Tibial artery (tissue), 4 donors: Measurements from ENCODE around the gene DSN1.

Experiments
- DNase-seq, 2 donors: peaks; one replicate each; pipeline ENCODE4 v3.0.0-alpha.2; 2019
- H3K27ac ChIP-seq, 2 donors: fragments of 200-600 bp; sonication (generic) in 1 of 2; 1 replicate in 1 of 2; 2 replicates in 1 of 2; pipeline ENCODE4 v1.5.1; 2018 to 2019; ENCODE audit warnings: mild to moderate bottlenecking in 1 of 2
- H3K27me3 ChIP-seq, 2 donors: fragments of 200-600 bp; sonication (generic) in 1 of 2; one replicate each; pipeline versions ENCODE4 v1.5.1 to v1.6.0; 2016 to 2019
- H3K36me3 ChIP-seq, 3 donors: fragments of 200-600 bp; sonication (generic) in 2 of 3; one replicate each; pipeline ENCODE4 v1.5.1; 2016 to 2019; ENCODE audit warnings: mild to moderate bottlenecking in 2 of 3
- H3K4me1 ChIP-seq, 4 donors: fragments of 200-600 bp; sonication (generic) in 2 of 4; 1 replicate in 3 of 4; 2 replicates in 1 of 4; pipeline ENCODE4 v1.5.1; 2016 to 2019
- H3K4me3 ChIP-seq, 2 donors: fragments of 200-600 bp; sonication (generic) in 1 of 2; 1 replicate in 1 of 2; 2 replicates in 1 of 2; pipeline ENCODE4 v1.5.1; 2018 to 2019; ENCODE audit warnings: mild to moderate bottlenecking in 2 of 2
- H3K9me3 ChIP-seq, 3 donors: fragments of 200-600 bp; sonication (generic) in 1 of 3; one replicate each; pipeline ENCODE4 v1.5.1; 2016 to 2019
- CTCF ChIP-seq, 2 experiments: fragments of 200-600 bp in 1 of 2; fragments of 450-650 bp in 1 of 2; IDR thresholded peaks; one replicate each; pipeline ENCODE4 v1.5.1; 2017 to 2019; ENCODE audit warnings: antibody characterized with exemption in 2 of 2, mild to moderate bottlenecking in 1 of 2, moderate library complexity in 1 of 2
- intact Hi-C: fragments of 100-400 bp; cut with DNase I; formaldehyde crosslinking; loops from one replicate; pipeline ENCODE4 v1.15.0; 2023; ENCODE audit warnings: low total_unique reads

Gene DSN1

DNA sequence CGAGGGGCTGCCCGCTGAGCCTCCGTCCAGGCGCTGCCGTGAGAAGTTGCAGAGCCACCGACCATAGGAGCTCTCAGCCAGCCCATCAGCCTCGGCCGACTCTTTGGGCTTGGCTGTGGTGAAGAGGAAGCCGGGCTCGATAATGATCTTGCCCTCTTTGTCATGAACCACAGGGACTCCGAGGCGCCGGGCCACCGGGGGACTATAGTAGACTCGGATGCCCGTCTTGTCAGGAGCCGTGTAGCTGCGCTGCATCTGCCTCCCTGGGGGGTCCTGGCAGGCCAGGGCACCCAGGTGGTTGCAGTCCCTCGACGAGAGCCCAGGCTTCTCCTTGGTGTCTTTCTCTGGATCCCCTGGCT is 20.5 kb upstream of the DSN1 start:
- Histone ChIP-seq H3K27me3 (no peaks in the 10 kb centered on the region), H3K4me1 (peaks cover 0 to 10% (median 2%) of the 10 kb centered on the region in 4 donors), H3K36me3 (peaks cover 53 to 92% (median 75%) of the 10 kb centered on the region in 3 donors), H3K27ac (no peak overlapping the region), H3K4me3 (no peak overlapping the region), H3K9me3 (no peaks in the 10 kb centered on the region)
- TF ChIP-seq CTCF (IDR thresholded peaks at IDR 0.05): no peak
- intact Hi-C loops: no loop called here
- no peak for DNase-seq

DNA sequence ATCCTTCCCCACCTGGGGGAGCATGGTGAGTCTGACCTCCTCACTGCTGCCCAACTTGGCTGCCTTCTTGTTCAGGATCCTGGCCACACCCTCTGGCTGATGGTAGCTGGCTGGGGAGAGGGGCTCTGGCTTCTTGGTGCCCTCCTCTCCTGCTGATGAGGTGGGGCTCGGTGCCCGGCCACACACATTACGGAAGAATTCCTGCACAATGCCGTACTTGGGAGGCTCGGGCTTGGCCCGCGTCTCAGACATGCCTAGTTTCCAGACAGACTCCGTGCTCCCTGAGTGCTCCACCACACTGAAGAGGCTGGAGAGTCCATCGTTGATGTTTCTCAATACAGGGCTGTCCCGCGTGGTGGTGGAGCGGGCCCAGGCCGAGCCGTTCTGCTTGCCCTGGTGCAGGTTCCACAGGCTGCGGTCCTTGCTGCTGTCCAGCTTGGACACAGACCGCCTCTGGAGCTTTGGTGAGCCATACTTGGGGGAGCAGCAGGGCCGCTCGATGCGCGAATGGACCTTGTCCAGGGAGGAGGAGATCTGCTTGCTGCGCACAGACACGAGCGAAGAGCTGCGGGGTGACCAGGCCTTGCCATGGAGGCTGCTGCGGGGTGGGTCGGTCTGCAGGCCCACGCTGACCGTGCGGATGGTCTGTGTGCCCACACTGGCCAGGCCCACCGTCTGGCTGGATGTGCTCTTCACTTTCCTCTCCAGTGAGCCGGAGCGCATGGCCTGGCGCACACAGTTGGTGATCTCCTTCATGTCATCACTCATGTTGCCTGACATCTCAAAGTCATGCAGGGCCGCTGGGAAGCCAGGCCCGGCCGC is 19.9 kb upstream of the DSN1 start:
- Histone ChIP-seq H3K4me3 (no peak overlapping the region), H3K27me3 (no peaks in the 10 kb centered on the region), H3K27ac (no peak overlapping the region), H3K36me3 (peaks cover 47 to 92% (median 69%) of the 10 kb centered on the region in 3 donors), H3K9me3 (no peaks in the 10 kb centered on the region), H3K4me1 (peaks cover 0 to 10% (median 2%) of the 10 kb centered on the region in 4 donors)
- no peak for TF ChIP-seq CTCF (IDR thresholded peaks at IDR 0.05)
- DNase-seq: no peak
- intact Hi-C loops: no loop called here

DNA sequence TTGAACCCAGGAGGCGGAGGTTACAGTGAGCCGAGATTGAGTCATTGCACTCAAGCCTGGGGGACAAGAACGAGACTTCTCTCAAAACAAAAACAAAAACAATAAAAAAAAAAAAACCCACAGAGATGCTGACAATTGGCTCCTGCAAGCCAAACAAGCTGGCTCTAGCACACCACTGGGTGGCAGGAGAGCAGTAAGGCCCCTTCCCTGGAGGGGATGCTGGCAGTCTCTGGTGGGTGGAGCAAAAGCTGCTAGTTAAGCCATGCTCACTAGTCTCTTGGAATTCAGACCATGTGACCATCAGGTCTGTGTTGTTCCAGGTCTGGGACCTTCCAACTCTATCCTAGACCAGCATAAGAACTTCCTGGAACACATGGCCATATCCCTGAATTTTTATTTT is 18.9 kb upstream of the DSN1 start:
- H3K36me3 ChIP-seq: peaks cover 37 to 87% (median 58%) of the 10 kb centered on the region in 3 donors
- peak in 1 of 2 experiments; percentile 45 for TF ChIP-seq CTCF (IDR thresholded peaks at IDR 0.05)
- peak in 1 of 2 donors; percentile 80 for DNase-seq
- H3K27ac ChIP-seq: no peak overlapping the region
- H3K4me3 ChIP-seq: no peak overlapping the region
- no peaks in the 10 kb centered on the region for H3K27me3 ChIP-seq
- no peaks in the 10 kb centered on the region for H3K9me3 ChIP-seq
- intact Hi-C loops: no loop called here
- peaks cover 0 to 10% (median 2%) of the 10 kb centered on the region in 4 donors for H3K4me1 ChIP-seq

DNA sequence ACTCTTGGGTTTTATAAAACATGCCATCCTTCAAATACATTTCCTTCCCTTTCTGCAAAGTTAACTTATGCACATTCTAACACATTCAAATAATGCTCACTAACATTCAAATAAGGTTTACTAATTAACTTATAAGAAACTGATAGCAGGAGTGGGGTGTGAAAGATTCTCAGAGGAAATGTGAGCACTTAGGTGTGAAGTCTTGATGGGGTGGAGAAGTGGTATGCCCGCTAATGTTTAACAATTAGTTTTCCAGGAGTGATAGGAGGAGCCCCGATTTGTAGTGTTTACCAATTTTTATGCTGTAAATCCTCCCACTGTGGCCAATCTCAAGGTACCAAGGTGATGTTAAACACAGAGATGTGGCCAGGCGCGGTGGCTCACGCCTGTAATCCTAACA is 18.3 kb upstream of the DSN1 start:
- no peak for TF ChIP-seq CTCF (IDR thresholded peaks at IDR 0.05)
- peaks cover 0 to 10% (median 2%) of the 10 kb centered on the region in 4 donors for H3K4me1 ChIP-seq
- DNase-seq: no peak
- no peak overlapping the region for H3K27ac ChIP-seq
- intact Hi-C loops: no loop called here
- no peak overlapping the region for H3K4me3 ChIP-seq
- no peaks in the 10 kb centered on the region for H3K9me3 ChIP-seq
- no peaks in the 10 kb centered on the region for H3K27me3 ChIP-seq
- H3K36me3 ChIP-seq: peaks cover 33 to 87% (median 57%) of the 10 kb centered on the region in 3 donors

DNA sequence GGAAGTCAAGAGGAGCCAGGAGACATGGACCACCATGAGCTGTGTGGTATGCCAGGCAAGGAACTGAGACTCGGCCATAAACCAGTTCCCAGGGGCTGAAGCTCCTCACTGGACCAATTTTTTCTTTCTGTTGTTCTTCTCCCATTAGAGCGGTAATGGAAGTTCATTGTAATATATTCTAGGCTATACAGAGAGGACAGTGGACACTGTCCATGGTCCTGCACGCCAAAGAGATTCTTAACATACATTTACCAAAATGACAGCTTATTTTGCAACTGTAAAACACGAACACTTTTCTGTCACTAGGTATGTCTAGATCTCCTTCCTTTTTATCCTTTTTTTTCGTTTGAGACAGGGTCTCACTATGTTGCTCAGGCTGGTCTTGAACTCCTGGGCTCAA is 13.1 kb upstream of the DSN1 start:
- intact Hi-C loops: no loop called here
- peaks cover 23 to 79% (median 60%) of the 10 kb centered on the region in 3 donors for H3K36me3 ChIP-seq
- H3K9me3 ChIP-seq: no peaks in the 10 kb centered on the region
- peaks cover 0 to 5% (median 0%) of the 10 kb centered on the region in 4 donors for H3K4me1 ChIP-seq
- H3K4me3 ChIP-seq: no peak overlapping the region
- H3K27me3 ChIP-seq: no peaks in the 10 kb centered on the region
- TF ChIP-seq CTCF (IDR thresholded peaks at IDR 0.05): no peak
- H3K27ac ChIP-seq: no peak overlapping the region
- no peak for DNase-seq
